GM12878 (cell line): Measurements from ENCODE around the gene VTI1A. TPM values are rescaled to one million over a fixed set of nuclear protein-coding genes. Genes with fewer than 3 reads are reported as not detected.

Experiments
- ATAC-seq: fragments of 200-7000 bp; cut with Tn5 transposase; 3 replicates; pipeline ENCODE4 v1.9.1; 2020; ENCODE audit warnings: mild to moderate bottlenecking, moderate library complexity
- BruUV-seq: library from RNA; stranded (reverse); fragments of 400-500 nt; replicated peaks from 2 replicates; lab custom pipeline; 2021; lab: Mats Ljungman, UMichigan
- CTCF ChIA-PET: fragments of 300-600 bp; sonication (Branson Sonifier 250); formaldehyde crosslinking; extraction: SDS; loops from one replicate; lab custom pipeline; 2021; ENCODE audit warnings: inconsistent platforms; lab: Yijun Ruan, JAX
- POLR2A ChIA-PET: fragments of 350-600 bp; formaldehyde crosslinking; extraction: SDS; loops from one replicate; lab custom pipeline; 2021; ENCODE audit warnings: inconsistent platforms; lab: Charles Lee
- RAD21 ChIA-PET: fragments of 300-600 bp; sonication (Branson Sonifier 250); formaldehyde crosslinking; loops from one replicate; lab custom pipeline; 2023; ENCODE audit warnings: antibody characterized with exemption; ENCODE audit not compliant: unreplicated experiment; lab: Charles Lee
- SMC1A ChIA-PET: fragments of 300-600 bp; sonication (Branson Sonifier 250); formaldehyde crosslinking; loops from one replicate; lab custom pipeline; 2023; ENCODE audit not compliant: unreplicated experiment, uncharacterized antibody; lab: Charles Lee
- DNase-seq: peaks from one replicate; pipeline ENCODE4 v3.0.0-alpha.2; 2011; ENCODE audit warnings: low read depth, low spot score
- FAIRE-seq: peaks from 3 replicates; lab custom pipeline; 2011; peaks lifted over from hg19 to GRCh38; lab: Jason Lieb, UNC
- H2AFZ ChIP-seq: 2 replicates; pipeline ENCODE4 v1.6.0; 2011; ENCODE audit warnings: low read depth, low read length, control low read depth; ENCODE audit not compliant: control insufficient read depth
- H3K27ac ChIP-seq: 2 replicates; pipeline ENCODE4 v1.5.1; 2011; ENCODE audit warnings: control low read depth; ENCODE audit not compliant: control insufficient read depth, insufficient read depth
- H3K27me3 ChIP-seq, 2 experiments: replicated peaks in 1 of 2; 2 replicates each; pipeline versions ENCODE4 v1.6.0 to v1.6.1; 2011; ENCODE audit warnings: low read length in 1 of 2; ENCODE audit not compliant: control insufficient read depth in 2 of 2, insufficient read depth in 2 of 2
- H3K36me3 ChIP-seq, 2 experiments: 2 replicates each; pipeline ENCODE4 v1.5.1; 2011; ENCODE audit warnings: low read length in 1 of 2; ENCODE audit not compliant: control insufficient read depth in 2 of 2, insufficient read depth in 2 of 2
- H3K4me1 ChIP-seq: 2 replicates; pipeline ENCODE4 v1.6.1; 2011; ENCODE audit warnings: mild to moderate bottlenecking, low read length, moderate library complexity, mixed read lengths; ENCODE audit not compliant: control insufficient read depth, insufficient read depth
- H3K4me2 ChIP-seq: 2 replicates; pipeline ENCODE4 v1.6.0; 2011; ENCODE audit warnings: control low read depth; ENCODE audit not compliant: control insufficient read depth, insufficient read depth
- H3K4me3 ChIP-seq: fragments of 200-600 bp; sonication (generic); 2 replicates; pipeline ENCODE4 v1.5.1; 2016
- H3K79me2 ChIP-seq: 2 replicates; pipeline ENCODE4 v1.6.0; 2011; ENCODE audit warnings: low read length; ENCODE audit not compliant: control insufficient read depth, insufficient read depth
- H3K9ac ChIP-seq: 2 replicates; pipeline ENCODE4 v1.8.0; 2011; ENCODE audit warnings: low read length, control low read depth, mixed read lengths; ENCODE audit not compliant: control insufficient read depth, insufficient read depth
- H3K9me3 ChIP-seq: replicated peaks from 3 replicates; pipeline ENCODE4 v1.5.1; 2011; ENCODE audit warnings: mild to moderate bottlenecking, low read length; ENCODE audit not compliant: control insufficient read depth, insufficient read depth
- H4K20me1 ChIP-seq: 2 replicates; pipeline ENCODE4 v1.6.0; 2011; ENCODE audit not compliant: control insufficient read depth, insufficient read depth
- ATF7 ChIP-seq: fragments of 450-650 bp; IDR thresholded peaks from 2 replicates; pipeline ENCODE4 v1.6.1; 2016; ENCODE audit warnings: low read depth, mild to moderate bottlenecking
- MEF2B ChIP-seq: fragments of 450-650 bp; IDR thresholded peaks from 2 replicates; pipeline ENCODE4 v1.6.1; 2018; ENCODE audit warnings: mild to moderate bottlenecking, moderate library complexity; ENCODE audit not compliant: partially characterized antibody, poor library complexity, severe bottlenecking
- NBN ChIP-seq: fragments of 450-650 bp; IDR thresholded peaks from 2 replicates; pipeline ENCODE4 v1.6.1; 2016
- PAX8 ChIP-seq: fragments of 450-650 bp; IDR thresholded peaks from 2 replicates; pipeline ENCODE4 v1.6.1; 2017; ENCODE audit warnings: mild to moderate bottlenecking, moderate library complexity
- POLR2AphosphoS2 ChIP-seq: IDR thresholded peaks from 2 replicates; pipeline ENCODE4 v1.6.1; 2011; ENCODE audit warnings: low read depth, mild to moderate bottlenecking, low read length, improper control_type of control experiment, moderate library complexity
- RFX5 ChIP-seq: IDR thresholded peaks from 2 replicates; pipeline ENCODE4 v1.6.1; 2011; ENCODE audit warnings: low read depth, low read length, improper control_type of control experiment
- TBL1XR1 ChIP-seq: IDR thresholded peaks from 2 replicates; pipeline ENCODE4 v1.6.1; 2012; ENCODE audit warnings: low read depth, low read length, improper control_type of control experiment
- ZNF217 ChIP-seq: fragments of 450-650 bp; IDR thresholded peaks from 2 replicates; pipeline ENCODE4 v1.6.1; 2017; ENCODE audit warnings: antibody characterized with exemption, mild to moderate bottlenecking
- ZNF24 ChIP-seq: fragments of 450-650 bp; IDR thresholded peaks from 2 replicates; pipeline ENCODE4 v1.6.1; 2017; ENCODE audit warnings: antibody characterized with exemption, mild to moderate bottlenecking
- WGBS: methylation state at CpG from one replicate; pipeline ENCODE4 v1.1.6; 2016; ENCODE audit warnings: low lambda C conversion rate; ENCODE audit not compliant: insufficient replicate concordance, insufficient coverage; ENCODE audit errors: missing lambda C conversion rate; 5-methylcytosine and 5-hydroxymethylcytosine counted together
- in situ Hi-C: fragments of 300-500 bp; cut with MboI; formaldehyde crosslinking; loops from 9 replicates; pipeline ENCODE4 v1.14.3; 2018; ENCODE audit warnings: mixed read lengths
- intact Hi-C: fragments of 100-400 bp; cut with micrococcal nuclease; formaldehyde crosslinking; loops from one replicate; pipeline ENCODE4 v1.14.2; 2022; ENCODE audit not compliant: unreplicated experiment
- polyA plus RNA-seq, 11 experiments: library from polyadenylated mRNA; depleted of rRNA in 4 of 11; unstranded in 6 of 11; stranded (reverse) in 5 of 11; fragments of >200 nt; fragmentation: Nextera tagmentation in 4 of 11; fragmentation: Illumina TruSeq in 1 of 11; extraction: Ambion mirVana in 4 of 11; extraction: Trizol in 1 of 11; gene quantifications; 1 replicate in 1 of 11; 2 replicates in 10 of 11; pipeline versions ENCODE4 v1.2.1 to v1.2.3, GENCODE V29; 2011 to 2016; ENCODE audit warnings: inconsistent platforms in 2 of 11, missing spikeins in 2 of 11, low read depth in 1 of 11
- total RNA-seq, 4 experiments: library from RNA; depleted of rRNA in 3 of 4; stranded (reverse); fragments of >200 nt in 3 of 4; fragmentation: Illumina TruSeq in 1 of 4; extraction: Trizol in 1 of 4; gene quantifications; 2 replicates each; pipeline versions ENCODE4 v1.2.1 to v1.2.3, GENCODE V29; 2013 to 2021
- TF ChIP-seq, protein P1 (sequence below): IDR thresholded peaks from 2 replicates; pipeline ENCODE4 v1.6.1; 2011; ENCODE audit warnings: low read depth, low read length, improper control_type of control experiment, borderline replicate concordance
- TF ChIP-seq, protein P2 (sequence below): fragments of 150-350 bp; IDR thresholded peaks from 2 replicates; pipeline ENCODE4 v1.6.1; 2016; ENCODE audit warnings: low read depth, low read length
- TF ChIP-seq, protein P3 (sequence below): fragments of 450-650 bp; formaldehyde crosslinking; IDR thresholded peaks from 2 replicates; pipeline ENCODE4 v1.4.0; 2020; ENCODE audit warnings: mild to moderate bottlenecking, moderate library complexity
- TF ChIP-seq, protein P4 (sequence below): fragments of 450-650 bp; IDR thresholded peaks from 2 replicates; pipeline ENCODE4 v1.6.1; 2016; ENCODE audit warnings: mild to moderate bottlenecking

Gene VTI1A
- total and polyA plus RNA-seq, 10 of the 15 experiments (the other 5 are each of a cell fraction or from before 2014, with no cell fraction given), result 12.4 to 43.2 (median 27.5) TPM

DNA sequence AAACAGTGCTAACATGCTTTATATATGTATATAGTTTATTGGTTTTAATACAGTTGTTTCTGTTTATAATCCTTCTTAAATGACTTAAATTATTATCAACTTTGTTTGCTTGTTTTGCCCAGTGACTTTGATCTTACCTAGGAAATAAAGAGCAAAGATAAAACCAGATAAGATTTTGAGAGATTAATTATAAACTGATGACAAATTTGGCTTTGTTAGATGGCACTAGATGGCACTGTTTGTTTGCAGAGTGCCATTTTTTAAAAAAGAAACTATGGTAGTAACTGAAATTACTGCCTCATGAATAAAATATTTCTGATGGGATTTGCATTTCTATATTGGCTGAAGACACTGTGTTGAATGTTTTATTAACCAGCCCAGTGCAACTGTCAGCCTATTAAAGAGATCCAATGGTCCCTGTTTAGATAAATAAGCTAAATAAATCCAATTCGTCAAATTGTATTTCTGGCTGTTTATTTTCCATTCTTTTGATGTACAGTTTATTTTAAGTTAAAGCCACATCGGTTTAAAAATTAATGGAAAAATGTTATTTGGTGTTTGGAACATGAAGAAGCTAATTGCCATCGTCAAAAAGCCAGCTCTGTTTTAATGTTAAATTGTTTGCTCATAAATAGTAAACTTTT, 28.7 kb downstream of the VTI1A start (continued):
- TF ChIP-seq, protein P1, sequence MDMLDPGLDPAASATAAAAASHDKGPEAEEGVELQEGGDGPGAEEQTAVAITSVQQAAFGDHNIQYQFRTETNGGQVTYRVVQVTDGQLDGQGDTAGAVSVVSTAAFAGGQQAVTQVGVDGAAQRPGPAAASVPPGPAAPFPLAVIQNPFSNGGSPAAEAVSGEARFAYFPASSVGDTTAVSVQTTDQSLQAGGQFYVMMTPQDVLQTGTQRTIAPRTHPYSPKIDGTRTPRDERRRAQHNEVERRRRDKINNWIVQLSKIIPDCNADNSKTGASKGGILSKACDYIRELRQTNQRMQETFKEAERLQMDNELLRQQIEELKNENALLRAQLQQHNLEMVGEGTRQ, result no peak
- no peak for TF ChIP-seq NBN

DNA sequence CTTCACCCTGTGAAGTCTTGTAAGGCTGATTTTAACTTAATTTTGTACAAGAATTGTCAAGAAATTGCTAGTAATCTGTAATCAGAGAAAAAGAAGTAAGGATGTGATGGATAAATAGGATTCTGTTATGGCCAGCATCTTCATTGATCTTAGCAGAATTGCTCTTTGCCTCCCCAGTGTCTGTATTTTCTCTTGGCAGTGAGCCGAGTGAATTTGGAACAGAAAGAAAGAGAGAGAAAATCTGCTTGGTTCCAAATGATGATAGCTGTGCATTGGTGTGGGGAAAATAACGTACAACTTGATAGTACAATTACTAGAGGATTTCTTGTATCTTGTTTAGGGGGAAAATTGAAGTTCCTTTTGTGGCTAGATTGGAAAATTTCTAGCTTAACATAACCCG, 34.6 kb downstream of the VTI1A start:
- Histone ChIP-seq H3K36me3 (no peaks in the 10 kb centered on the region), H3K79me2 (no peaks in the 10 kb centered on the region), H3K4me3 (no peak overlapping the region), H3K27me3 (no peaks in the 10 kb centered on the region), H4K20me1 (no peaks in the 10 kb centered on the region), H3K27ac (no peak overlapping the region), H3K9ac (no peak overlapping the region), H3K4me2 (no peak overlapping the region), H2AFZ (no peak overlapping the region), H3K4me1 (no peaks in the 10 kb centered on the region), H3K9me3 (no peaks in the 10 kb centered on the region)
- 93% methylated on average over 3 of the region's 3 CpGs for WGBS
- no peak for DNase-seq
- ChIA-PET SMC1A (interaction anchor here (1.3 kb wide), 2 partner anchors 9 to 10 kb away, joined by 3 to 5 read pairs; no protein-coding TSS in a partner anchor), POLR2A (no interaction called here), CTCF (interaction anchor here (1.5 kb wide), 2 partner anchors 10 to 17 kb away, joined by 3 to 16 read pairs; no protein-coding TSS in a partner anchor), RAD21 (interaction anchor here (2.2 kb wide), 1 partner anchor 10 kb away, joined by 11 read pairs; no protein-coding TSS in a partner anchor)
- ATAC-seq, result no peak
- intact Hi-C loops (no loop called here), in situ Hi-C loops (no loop called here)
- FAIRE-seq, result no peak
- no TSS peak for BruUV-seq
- no peak for TF ChIP-seq TBL1XR1
- TF ChIP-seq, protein P2, sequence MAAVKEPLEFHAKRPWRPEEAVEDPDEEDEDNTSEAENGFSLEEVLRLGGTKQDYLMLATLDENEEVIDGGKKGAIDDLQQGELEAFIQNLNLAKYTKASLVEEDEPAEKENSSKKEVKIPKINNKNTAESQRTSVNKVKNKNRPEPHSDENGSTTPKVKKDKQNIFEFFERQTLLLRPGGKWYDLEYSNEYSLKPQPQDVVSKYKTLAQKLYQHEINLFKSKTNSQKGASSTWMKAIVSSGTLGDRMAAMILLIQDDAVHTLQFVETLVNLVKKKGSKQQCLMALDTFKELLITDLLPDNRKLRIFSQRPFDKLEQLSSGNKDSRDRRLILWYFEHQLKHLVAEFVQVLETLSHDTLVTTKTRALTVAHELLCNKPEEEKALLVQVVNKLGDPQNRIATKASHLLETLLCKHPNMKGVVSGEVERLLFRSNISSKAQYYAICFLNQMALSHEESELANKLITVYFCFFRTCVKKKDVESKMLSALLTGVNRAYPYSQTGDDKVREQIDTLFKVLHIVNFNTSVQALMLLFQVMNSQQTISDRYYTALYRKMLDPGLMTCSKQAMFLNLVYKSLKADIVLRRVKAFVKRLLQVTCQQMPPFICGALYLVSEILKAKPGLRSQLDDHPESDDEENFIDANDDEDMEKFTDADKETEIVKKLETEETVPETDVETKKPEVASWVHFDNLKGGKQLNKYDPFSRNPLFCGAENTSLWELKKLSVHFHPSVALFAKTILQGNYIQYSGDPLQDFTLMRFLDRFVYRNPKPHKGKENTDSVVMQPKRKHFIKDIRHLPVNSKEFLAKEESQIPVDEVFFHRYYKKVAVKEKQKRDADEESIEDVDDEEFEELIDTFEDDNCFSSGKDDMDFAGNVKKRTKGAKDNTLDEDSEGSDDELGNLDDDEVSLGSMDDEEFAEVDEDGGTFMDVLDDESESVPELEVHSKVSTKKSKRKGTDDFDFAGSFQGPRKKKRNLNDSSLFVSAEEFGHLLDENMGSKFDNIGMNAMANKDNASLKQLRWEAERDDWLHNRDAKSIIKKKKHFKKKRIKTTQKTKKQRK, result no peak
- TF ChIP-seq, protein P3, sequence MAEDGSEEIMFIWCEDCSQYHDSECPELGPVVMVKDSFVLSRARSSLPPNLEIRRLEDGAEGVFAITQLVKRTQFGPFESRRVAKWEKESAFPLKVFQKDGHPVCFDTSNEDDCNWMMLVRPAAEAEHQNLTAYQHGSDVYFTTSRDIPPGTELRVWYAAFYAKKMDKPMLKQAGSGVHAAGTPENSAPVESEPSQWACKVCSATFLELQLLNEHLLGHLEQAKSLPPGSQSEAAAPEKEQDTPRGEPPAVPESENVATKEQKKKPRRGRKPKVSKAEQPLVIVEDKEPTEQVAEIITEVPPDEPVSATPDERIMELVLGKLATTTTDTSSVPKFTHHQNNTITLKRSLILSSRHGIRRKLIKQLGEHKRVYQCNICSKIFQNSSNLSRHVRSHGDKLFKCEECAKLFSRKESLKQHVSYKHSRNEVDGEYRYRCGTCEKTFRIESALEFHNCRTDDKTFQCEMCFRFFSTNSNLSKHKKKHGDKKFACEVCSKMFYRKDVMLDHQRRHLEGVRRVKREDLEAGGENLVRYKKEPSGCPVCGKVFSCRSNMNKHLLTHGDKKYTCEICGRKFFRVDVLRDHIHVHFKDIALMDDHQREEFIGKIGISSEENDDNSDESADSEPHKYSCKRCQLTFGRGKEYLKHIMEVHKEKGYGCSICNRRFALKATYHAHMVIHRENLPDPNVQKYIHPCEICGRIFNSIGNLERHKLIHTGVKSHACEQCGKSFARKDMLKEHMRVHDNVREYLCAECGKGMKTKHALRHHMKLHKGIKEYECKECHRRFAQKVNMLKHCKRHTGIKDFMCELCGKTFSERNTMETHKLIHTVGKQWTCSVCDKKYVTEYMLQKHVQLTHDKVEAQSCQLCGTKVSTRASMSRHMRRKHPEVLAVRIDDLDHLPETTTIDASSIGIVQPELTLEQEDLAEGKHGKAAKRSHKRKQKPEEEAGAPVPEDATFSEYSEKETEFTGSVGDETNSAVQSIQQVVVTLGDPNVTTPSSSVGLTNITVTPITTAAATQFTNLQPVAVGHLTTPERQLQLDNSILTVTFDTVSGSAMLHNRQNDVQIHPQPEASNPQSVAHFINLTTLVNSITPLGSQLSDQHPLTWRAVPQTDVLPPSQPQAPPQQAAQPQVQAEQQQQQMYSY, result no peak
- TF ChIP-seq RFX5, result no peak
- TF ChIP-seq ATF7, result no peak
- no peak for TF ChIP-seq PAX8
- no peak for TF ChIP-seq MEF2B
- no peak for TF ChIP-seq ZNF24
- no peak for TF ChIP-seq POLR2AphosphoS2
- TF ChIP-seq, protein P4, sequence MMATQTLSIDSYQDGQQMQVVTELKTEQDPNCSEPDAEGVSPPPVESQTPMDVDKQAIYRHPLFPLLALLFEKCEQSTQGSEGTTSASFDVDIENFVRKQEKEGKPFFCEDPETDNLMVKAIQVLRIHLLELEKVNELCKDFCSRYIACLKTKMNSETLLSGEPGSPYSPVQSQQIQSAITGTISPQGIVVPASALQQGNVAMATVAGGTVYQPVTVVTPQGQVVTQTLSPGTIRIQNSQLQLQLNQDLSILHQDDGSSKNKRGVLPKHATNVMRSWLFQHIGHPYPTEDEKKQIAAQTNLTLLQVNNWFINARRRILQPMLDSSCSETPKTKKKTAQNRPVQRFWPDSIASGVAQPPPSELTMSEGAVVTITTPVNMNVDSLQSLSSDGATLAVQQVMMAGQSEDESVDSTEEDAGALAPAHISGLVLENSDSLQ, result no peak
- no peak for TF ChIP-seq ZNF217
